RKO (cell line): ENCODE measurements around the gene TNFSF11.

Experiments
- DNase-seq: peaks from one replicate; pipeline ENCODE4 v3.0.0-alpha.2; 2016; ENCODE audit warnings: low spot score

The TNFSF11 gene

GRCh38 chr13:42654212-42654611 is 80.3 kb downstream of the TNFSF11 start:
- no peak for DNase-seq

GRCh38 chr13:42654722-42655121 is 80.8 kb downstream of the TNFSF11 start:
- no peak for DNase-seq

- no peak for DNase-seq
Observed at GRCh38 chr13:42656161-42656560, 82.2 kb downstream of the TNFSF11 start.

- DNase-seq = no peak
Observed at GRCh38 chr13:42656958-42657357, 83.0 kb downstream of the TNFSF11 start.
